PC-3 (cell line): ENCODE results near the gene ZNF189.

ENCODE experiments used
- CTCF ChIP-seq: fragments of 300-600 bp; sonication (generic); conservative IDR thresholded peaks from 2 replicates; pipeline ENCODE4 v1.5.1; 2017; ENCODE audit warnings: antibody characterized with exemption, low read depth, mild to moderate bottlenecking, low read length
- EZH2 ChIP-seq: fragments of 300-600 bp; sonication (generic); IDR thresholded peaks from one replicate; pipeline ENCODE4 v1.6.1; 2017; ENCODE audit warnings: antibody characterized with exemption, mild to moderate bottlenecking, low read length; ENCODE audit not compliant: unreplicated experiment

DNA sequence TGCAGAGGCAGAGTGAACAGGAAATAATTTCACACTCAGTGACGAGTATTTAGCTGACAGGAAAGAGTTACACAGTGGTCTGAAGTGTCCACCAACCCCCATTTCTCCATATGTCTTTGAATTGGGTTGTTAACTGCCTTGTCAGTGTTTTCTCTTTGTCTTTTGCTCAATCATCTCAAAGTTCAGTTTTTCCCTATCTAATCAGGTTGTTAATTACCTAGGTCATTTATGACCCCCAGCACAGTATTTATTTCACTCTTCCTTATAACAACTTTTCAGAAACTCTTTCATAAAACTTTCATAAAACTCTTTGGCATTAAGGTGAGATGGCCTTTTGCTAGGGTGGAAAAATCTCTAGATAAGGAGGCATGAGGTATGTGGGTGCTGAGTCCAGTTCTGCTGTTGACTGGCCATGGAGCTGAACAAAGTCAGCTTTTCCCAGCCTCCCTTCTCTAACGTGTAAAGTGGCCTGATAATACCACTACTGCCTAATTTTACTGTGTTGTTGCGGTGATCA is 42.1 kb downstream of the ZNF189 start:
- no peak for TF ChIP-seq EZH2
- TF ChIP-seq CTCF = no peak
